Measurements from ENCODE around the gene LRBA.

Gene LRBA

GRCh38 chr4:150234246-150234645 is 780.8 kb downstream of the LRBA start:
- no peak for TF ChIP-seq CTCF (IDR thresholded peaks at IDR 0.05; ENCODE audit: insufficient read depth, missing control alignments)
- DNase-seq (ENCODE audit: insufficient read length, low spot score) (no peak), FAIRE-seq (no peak)

- DNase-seq (ENCODE audit: insufficient read length, low spot score) (no peak), FAIRE-seq (no peak)
- no peak for TF ChIP-seq CTCF (IDR thresholded peaks at IDR 0.05; ENCODE audit: insufficient read depth, missing control alignments)
These were observed 783.1 kb downstream of the LRBA start for GRCh38 chr4:150232029-150232428.

GRCh38 chr4:150231107-150231770 is 783.8 kb downstream of the LRBA start:
- TF ChIP-seq CTCF (IDR thresholded peaks at IDR 0.05; ENCODE audit: insufficient read depth, missing control alignments) = no peak
- no peak for FAIRE-seq
- DNase-seq (ENCODE audit: insufficient read length, low spot score) = no peak

GRCh38 chr4:150230561-150230960 is 784.5 kb downstream of the LRBA start:
- TF ChIP-seq CTCF (IDR thresholded peaks at IDR 0.05; ENCODE audit: insufficient read depth, missing control alignments) = no peak
- no peak for FAIRE-seq
- no peak for DNase-seq (ENCODE audit: insufficient read length, low spot score)

GRCh38 chr4:150229520-150229919 is 785.6 kb downstream of the LRBA start:
- DNase-seq (ENCODE audit: insufficient read length, low spot score) (no peak), FAIRE-seq (no peak)
- no peak for TF ChIP-seq CTCF (IDR thresholded peaks at IDR 0.05; ENCODE audit: insufficient read depth, missing control alignments)

GRCh38 chr4:150224896-150225591 is 790.0 kb downstream of the LRBA start:
- no peak for TF ChIP-seq CTCF (IDR thresholded peaks at IDR 0.05; ENCODE audit: insufficient read depth, missing control alignments)
- DNase-seq (ENCODE audit: insufficient read length, low spot score) = no peak
- no peak for FAIRE-seq

GRCh38 chr4:150219841-150220240 is 795.2 kb downstream of the LRBA start:
- DNase-seq (ENCODE audit: insufficient read length, low spot score) = no peak
- TF ChIP-seq CTCF (IDR thresholded peaks at IDR 0.05; ENCODE audit: insufficient read depth, missing control alignments) = no peak
- no peak for FAIRE-seq
